Anterior cingulate cortex (tissue), 58 donors: Measurements from ENCODE around the gene PTPRQ.
A peak's percentile ranks its signal among the peaks of the same experiment; 100 is the strongest.

ENCODE experiments used
- DNase-seq, 58 donors: peaks; one replicate each; lab custom pipeline; 2025; lab: John Stamatoyannopoulos, UW

The PTPRQ gene

DNA sequence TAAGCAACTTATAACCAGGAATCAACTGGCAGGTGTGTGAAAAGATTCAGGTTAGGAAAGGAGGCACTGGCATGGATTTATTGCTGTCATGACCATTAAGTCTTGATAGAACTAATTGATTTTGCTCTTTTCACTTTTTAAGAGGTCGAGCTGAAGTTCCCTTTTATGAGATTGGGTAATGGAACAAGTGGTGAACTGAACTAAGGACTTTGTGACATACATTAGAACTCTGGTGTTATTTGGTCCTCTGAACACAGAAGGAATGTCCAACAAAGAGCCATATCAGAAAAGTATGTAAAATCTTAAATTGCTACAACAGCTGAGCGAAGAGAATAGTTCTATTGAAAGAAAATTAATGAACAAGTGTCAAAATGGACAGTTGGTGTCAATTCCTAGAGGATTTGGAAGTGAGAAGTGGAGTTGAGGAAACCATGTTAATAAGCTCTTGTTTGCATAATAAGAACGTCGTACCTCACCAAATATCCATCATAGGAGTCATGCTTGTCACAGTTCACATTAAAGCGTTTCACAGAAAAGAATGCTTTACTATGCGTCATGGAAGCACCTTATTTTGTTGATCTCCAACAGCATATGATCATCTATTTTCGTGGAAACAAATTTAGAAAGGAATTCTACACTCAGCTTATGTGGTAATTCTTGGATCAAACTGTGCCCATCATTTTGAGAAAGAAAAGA lies 255.0 kb downstream of the PTPRQ start:
- DNase-seq, result no peak

DNA sequence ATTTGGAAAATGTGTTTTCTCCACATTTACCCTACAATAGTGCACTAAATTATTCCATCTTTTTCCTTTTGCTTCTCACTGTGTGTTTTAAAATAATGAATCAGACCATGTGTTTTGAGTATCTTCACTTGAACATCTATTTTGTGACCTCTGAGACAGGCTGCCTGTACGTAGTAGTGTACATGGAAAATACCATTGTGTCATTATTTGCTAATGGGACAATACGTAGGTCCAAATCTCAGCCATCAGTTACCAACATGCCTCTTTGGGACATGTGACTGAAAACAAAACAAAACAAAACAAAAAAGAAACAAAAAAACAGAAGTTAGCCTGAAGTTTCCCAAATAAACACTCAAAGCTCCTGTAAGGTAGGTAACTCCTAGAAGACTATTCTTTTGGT lies 256.3 kb downstream of the PTPRQ start:
- DNase-seq, result no peak

DNA sequence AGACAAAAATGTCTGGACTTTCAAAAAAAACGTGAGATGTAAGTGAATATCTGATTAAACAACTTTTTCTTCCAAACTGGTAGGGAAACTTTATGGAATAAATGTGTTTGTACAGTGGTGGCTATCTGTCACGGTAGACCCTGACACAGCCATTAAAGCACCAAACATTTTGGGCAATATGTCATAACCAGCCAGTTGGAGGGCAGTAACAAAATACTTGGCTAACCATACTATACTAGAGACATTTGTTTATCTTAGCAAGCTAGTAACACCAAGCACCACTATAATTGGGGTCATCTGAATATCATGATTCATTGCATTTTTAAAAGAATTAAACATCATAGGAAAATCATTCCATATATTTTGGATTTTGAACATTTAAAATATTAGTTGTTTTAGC lies 257.4 kb downstream of the PTPRQ start:
- no peak for DNase-seq

DNA sequence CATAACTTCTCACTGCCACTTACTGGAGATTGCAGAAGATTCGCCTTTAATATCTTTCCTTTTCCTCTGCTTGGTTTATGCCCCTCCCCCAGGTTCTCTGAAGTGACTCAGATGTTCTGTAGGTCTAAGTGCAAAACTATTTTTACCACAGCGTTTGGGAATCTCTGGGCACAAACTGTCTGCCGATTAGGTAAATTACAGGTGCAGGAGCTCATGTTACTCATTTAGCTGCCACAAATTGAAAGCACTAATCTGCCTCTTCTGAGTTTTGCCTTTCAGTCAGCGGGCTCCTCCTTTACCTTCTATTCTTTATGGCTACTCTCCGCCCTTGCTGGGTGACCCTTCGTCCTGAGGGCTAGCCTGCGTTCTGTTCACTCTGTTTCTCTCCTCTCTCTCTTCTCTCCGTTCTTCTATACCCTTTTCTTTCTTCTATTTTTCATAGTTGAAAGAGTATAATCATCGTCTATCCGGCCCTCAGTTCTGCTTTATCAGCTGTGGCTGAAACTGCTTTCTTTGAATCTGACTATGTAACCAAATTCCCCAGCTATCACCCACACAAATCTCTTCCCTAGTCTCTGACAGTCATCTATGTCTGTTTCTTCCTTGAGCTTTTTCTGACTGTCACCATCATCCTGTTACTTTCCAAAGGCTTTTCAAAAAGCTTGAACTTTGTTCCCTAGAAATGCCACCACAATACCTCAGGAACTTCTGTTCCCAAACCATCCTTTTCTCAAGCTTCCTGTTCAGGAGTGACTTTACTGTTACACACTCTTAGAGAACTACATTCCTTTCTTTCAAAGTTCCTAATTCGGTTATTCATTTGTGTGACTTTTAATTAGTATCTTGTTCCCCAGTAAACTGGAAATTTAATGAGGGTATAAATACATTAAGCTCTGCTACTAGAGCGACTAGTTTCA lies 259.1 kb downstream of the PTPRQ start:
- peak in 1 of 58 donors; percentile 9 for DNase-seq

DNA sequence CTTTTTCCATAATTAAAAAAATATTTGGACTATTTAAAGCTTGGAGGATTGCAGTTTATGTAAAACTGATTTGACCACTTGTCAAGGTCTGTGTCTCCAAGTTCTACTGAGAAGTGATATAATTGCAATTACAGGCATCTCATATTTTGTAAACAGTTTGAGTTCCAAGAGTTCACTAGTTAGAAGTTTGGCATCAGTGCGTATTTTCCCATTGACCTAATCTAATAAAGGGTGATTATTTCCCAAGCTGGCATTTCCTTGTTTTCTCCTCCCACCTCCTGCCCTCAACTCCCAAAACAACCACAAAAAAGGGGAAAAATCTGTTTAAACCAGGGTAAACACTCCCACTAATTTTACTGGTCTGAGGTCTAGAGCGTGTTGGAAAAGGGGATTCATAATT lies 260.4 kb downstream of the PTPRQ start:
- DNase-seq, result no peak

DNA sequence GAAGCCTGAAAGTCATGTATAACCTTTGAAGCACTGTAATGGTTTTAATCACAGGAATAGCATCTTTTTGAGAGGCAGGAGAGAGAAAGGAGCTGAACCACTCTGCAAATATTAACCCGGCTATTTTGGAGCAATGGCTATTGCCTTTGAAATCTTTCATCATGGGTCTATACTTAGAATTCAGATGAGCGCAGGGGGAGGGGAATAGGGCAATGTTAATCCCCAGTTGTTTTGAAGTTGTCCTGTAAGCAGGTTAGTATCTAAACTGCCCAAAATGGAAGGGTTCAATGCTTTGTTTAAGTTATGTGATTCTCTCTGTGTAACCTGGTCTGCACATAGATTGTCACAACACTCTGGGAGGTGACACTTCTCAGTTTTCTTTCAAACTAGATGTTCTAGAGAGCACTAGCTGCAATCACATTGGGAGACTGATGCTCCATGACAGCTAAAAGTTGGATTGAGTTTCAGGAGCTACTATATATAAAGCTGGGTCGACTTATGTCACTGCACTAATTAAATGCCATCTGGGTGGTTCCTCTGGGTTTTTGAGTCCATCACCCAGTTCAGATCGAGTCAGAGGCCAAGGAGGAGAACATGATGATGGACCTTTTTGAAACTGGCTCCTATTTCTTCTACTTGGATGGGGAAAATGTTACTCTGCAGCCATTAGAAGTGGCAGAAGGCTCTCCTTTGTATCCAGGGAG lies 263.2 kb downstream of the PTPRQ start, which contains the start of gene MYF6:
Gene MYF6 (plus strand): TSS at position 509 of the 704 bp plus-strand sequence. CDS start 86 bp downstream, at position 595.
- DNase-seq, result no peak

DNA sequence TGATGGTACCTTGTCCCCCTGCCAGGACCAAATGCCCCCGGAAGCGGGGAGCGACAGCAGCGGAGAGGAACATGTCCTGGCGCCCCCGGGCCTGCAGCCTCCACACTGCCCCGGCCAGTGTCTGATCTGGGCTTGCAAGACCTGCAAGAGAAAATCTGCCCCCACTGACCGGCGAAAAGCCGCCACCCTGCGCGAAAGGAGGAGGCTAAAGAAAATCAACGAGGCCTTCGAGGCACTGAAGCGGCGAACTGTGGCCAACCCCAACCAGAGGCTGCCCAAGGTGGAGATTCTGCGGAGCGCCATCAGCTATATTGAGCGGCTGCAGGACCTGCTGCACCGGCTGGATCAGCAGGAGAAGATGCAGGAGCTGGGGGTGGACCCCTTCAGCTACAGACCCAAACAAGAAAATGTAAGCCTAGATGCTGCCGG lies 263.8 kb downstream of the PTPRQ start:
- DNase-seq, result no peak

DNA sequence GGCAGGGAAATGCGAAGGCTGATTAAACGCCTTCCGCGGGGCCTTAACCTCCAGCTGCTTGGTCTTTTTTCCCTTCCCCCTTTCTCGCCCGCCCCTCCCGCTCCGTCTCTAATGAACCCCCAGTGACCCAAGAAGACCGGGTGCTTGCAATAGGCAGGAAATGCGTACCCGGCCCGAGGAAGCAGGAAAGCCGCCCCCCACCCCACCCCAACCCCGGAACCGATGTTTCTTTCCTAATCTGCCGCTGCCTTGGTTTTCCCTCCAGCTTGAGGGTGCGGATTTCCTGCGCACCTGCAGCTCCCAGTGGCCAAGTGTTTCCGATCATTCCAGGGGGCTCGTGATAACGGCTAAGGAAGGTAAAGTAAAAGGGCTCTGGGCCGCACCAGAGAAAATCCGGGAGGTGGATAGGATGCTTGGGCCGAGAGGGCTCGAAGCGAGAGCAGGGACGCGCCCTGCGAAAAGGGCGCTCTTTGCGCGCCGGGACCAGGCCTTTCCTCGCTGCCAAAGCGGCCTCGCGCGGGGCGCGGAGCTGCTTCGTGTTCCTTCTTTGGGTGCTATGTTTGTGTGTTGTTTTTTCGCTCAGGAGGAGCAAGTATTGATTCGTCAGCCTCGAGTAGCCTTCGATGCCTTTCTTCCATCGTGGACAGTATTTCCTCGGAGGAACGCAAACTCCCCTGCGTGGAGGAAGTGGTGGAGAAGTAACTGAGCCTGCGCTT lies 264.4 kb downstream of the PTPRQ start:
- DNase-seq, result no peak

DNA sequence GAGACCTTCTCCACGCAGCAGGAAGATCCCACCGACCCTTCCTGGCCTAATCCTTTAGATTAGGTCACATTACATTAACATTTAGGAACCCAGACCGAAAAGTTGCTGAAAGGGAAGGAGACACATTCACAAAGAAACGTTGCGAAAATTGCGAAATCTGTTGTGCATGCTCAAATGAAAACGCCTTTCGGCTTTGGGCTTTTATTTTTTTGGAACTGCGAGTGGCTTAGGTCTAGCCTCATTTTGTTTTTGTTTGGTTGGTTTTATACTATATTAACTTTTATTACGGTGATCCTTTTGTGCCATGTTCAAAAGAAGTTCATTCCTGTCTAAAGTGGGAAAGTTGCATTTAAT lies 264.9 kb downstream of the PTPRQ start:
- no peak for DNase-seq

DNA sequence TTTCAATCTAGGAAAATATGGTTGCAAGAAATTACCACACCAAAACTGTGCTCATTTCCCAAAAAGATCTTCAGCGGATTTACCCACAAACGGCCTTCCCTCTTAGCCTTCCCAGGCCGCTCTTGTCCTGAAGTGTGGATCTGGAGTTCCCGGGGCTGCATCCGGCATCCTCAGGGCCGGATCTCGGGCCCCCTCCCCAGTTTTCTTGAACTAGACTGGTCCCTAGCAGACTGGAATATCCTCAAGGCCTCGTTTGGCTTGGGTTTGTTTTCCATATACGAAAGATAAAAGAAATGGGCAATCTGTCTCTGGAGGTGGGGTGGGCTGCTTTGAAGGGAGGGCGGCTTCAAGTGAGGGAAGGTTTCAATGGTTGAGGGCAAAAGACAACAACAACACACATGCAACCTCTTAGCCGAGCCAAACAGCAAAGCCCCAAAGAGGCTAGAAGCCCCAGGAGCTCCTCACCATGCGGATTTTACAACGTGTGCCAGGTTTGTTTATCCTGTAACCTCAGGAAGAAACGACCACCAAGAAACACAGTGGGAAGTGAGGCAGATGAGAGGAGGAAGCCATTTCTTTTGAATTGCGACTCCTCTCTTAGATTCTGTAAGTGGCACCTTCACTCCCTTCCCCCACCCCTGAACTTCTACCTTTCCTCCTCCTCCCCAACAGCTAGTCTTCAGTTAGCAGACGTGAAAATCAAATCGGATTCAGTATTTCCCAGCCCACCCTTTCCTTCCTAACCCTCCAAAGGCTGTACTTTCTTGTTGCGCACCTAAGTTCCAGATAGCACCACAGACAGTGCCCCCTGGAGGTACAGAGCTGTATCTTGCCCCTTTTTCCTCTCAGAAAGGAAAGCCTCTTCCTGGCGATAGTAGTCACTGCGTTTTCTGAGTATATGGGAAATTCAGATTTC lies 266.0 kb downstream of the PTPRQ start:
- no peak for DNase-seq

DNA sequence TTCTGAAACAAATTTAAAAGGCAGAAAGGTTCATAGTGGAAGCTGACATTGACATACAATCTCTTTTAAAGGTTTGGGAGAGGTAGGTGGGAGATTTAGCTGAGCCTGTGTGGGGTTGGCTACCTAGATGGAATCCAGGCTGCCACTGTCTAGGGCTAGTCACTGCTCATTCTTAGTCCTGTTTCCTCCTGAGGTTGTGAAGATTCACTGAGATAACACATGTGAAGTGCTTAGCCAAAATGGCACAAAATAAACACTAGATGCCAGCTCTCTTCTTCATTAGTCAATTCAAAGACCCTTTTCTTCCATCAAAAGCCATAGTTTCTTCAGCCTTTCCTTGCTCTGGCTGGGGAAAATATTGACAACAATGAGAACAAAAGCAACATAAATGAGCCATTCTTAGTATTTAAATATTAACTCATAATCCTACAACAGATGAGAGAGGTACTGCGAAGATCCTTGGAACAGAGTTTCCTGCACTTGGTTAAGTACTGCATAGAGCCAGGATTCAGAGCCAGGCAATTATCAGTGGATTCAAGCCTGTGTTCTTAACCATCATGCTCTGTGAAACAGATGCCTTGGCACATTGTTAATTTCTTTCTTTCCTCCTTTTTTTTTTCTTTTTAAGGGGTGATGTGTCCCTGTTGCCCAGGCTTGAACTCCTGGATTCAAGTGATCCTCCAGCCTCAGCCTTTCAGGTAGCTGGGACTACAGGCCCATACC lies 266.9 kb downstream of the PTPRQ start:
- DNase-seq, result no peak

DNA sequence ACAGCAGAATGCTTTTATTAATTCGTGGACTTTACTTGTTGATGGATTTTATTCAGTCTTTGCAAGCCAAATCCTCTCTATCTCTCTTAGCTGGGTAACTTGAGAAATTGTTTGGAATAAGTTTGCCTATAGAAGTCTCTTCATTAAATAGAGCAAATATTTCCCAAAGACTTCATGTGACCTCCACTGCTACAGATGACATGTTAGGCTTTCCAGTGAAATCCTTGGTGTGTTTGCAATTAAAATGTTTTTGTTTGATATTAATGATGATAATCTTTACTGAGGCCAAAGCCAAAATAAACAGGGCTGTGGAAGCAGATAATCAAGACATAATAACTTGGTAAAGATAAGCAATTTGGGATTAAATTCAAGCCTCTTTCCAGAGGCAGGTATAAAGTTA lies 267.8 kb downstream of the PTPRQ start:
- no peak for DNase-seq

DNA sequence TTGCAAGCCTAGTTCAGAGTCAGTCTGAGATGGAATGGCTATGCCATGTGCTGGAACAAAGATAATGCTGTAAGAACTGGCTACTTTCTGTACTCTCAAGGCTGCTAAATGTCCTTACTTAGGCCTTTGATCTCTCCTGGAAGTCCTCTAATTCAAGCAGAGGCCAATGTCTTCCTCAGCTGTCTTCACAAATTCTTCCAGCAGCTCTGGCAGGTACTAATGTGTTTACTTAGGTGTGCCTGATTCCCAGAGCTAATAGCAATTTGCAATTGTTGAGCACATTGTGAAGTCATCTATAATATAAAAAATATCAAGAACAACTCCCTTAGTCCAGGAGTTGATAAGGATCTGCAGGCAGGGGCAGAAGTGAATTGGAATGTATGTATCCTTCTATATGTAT lies 268.8 kb downstream of the PTPRQ start:
- no peak for DNase-seq

DNA sequence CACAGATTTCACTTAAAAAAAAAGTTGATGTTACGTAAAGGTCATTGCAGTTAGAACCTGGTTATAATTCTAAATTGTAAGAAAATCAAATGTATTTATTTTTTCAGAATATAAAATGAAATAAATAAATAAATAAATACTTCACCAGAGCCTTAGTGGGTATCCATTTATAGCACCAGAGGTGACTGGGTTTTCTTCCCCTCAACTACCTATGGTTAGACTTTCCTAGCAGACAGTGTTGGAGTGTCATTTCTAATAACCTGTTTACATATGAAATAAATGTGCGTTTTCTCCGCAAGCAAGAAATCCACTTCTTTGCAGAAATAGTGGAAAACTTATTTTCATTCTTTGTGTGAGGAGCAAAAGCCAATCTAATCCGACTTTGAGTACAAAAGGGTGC lies 269.4 kb downstream of the PTPRQ start:
- no peak for DNase-seq

DNA sequence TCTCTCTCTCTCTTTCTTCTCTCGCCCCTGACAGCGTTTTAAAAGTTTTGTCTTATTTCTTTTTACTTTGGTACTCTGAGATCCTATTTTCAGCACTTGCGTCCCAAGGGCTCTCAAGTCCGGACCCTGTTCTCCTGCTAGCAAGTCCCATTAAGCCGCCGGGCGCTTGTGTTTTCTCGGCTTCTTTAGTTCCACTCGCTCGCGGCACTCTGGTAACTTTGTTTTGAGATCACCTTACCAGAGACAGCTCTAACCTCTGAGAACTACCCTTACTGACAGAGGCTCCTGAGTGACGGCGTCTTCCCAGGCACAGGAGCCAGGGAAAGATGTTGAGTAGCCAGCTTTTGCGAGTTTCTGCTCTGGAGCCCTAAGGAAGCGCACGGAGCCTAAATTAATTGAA lies 270.0 kb downstream of the PTPRQ start:
- DNase-seq, result no peak

DNA sequence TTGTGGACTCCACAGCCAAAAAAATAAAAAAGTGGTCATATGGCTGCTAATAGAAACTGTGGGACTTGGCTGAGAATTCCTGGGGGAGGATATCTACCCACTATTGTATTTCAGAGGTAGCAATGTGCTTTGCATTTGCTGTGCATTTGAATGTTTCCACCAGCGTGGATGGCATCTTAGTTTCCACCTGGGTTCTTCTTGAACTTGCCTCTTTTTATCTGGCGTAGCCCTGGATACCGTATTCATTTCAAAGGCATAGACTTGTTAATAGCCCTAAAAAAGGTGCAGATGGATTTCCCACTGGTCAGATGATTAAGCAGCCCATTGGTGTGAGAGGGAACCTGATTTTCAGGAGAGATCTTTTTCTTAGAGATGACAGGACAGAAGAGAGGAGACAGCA lies 270.8 kb downstream of the PTPRQ start:
- DNase-seq, result no peak

DNA sequence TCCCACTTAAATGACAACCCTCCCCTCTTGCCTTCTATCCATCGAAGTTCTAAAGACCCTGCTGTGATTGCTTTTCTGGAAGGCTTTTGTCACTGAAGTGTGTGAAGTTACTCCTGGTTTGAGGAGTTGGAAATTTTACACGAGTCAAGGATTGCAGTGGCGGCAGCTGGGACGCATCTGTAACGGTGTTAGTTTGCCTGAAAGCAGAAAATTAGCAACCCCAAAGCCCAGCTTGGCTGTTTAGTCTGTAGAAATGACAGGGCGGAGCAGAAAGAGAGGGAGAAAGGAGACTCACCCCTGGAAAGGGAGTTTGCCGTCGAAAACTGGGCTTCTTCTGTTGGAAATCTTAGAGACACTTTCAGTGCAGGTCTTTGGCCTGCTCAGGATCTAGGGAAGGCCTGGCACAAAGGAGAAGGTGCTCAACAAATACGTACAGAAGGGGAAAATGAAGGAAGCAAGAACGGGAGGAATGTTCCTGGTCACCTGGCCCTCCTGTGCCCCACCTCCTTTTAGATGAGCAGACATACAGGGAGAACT lies 271.7 kb downstream of the PTPRQ start:
- no peak for DNase-seq

DNA sequence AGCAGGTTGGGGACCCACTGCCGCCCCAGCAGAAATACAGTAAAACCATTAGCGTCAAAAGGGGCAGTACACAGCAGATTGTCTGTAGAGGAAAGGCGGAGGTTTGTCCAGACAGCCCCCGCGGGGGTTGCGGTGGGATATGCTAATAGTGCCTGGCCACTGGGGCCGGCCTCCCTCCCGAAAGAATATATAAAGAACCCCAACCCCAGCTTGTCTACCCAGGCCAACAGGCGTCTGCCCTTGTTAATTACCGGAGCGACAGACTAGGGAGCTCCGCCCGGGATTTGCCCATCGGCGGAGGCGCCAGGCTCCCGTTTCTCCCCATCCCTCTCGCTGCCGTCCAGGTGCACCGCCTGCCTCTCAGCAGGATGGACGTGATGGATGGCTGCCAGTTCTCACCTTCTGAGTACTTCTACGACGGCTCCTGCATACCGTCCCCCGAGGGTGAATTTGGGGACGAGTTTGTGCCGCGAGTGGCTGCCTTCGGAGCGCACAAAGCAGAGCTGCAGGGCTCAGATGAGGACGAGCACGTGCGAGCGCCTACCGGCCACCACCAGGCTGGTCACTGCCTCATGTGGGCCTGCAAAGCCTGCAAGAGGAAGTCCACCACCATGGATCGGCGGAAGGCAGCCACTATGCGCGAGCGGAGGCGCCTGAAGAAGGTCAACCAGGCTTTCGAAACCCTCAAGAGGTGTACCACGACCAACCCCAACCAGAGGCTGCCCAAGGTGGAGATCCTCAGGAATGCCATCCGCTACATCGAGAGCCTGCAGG lies 272.8 kb downstream of the PTPRQ start, which contains the start of gene MYF5:
Gene MYF5 (plus strand): TSS at position 217 of the 774 bp plus-strand sequence. CDS start 152 bp downstream, at position 369.
- no peak for DNase-seq
